Endothelial cell of umbilical vein (primary cell): Measurements from ENCODE around the gene SERPINB5. TPM values are rescaled to one million over a fixed set of nuclear protein-coding genes. Genes with fewer than 3 reads are reported as not detected.

Experiments used
- BruUV-seq: library from RNA; stranded (reverse); fragments of 400-500 nt; replicated peaks from 2 replicates; lab custom pipeline; 2021; lab: Mats Ljungman, UMichigan
- CTCF ChIA-PET: fragments of 300-600, 350-600 bp; sonication (Branson Sonifier 250); formaldehyde crosslinking; loops from one replicate; lab custom pipeline; 2021; ENCODE audit warnings: antibody characterized with exemption, inconsistent platforms; lab: Charles Lee
- POLR2A ChIA-PET: fragments of 300-600, 350-600 bp; sonication (Branson Sonifier 250); formaldehyde crosslinking; loops from one replicate; lab custom pipeline; 2021; ENCODE audit warnings: antibody characterized with exemption, inconsistent platforms; lab: Charles Lee
- DNase-seq: peaks from one replicate; pipeline ENCODE4 v3.0.0-alpha.2; 2011; ENCODE audit warnings: low read depth, low spot score
- FAIRE-seq: peaks from 2 replicates; lab custom pipeline; 2011; peaks lifted over from hg19 to GRCh38; lab: Jason Lieb, UNC
- H2AFZ ChIP-seq: 2 replicates; pipeline ENCODE4 v1.6.0; 2012; ENCODE audit warnings: low read depth, low read length, control low read depth, inconsistent platforms
- H3K27ac ChIP-seq: 2 replicates; pipeline ENCODE4 v1.5.1; 2011; ENCODE audit warnings: low read depth, mild to moderate bottlenecking, control low read depth, low read length, moderate library complexity; ENCODE audit not compliant: insufficient read depth
- H3K27me3 ChIP-seq, 2 experiments: 2 replicates each; pipeline versions ENCODE4 v1.6.0 to v1.6.1; 2011; ENCODE audit warnings: low read length in 2 of 2, mixed read lengths in 1 of 2; ENCODE audit not compliant: control insufficient read depth in 2 of 2, insufficient read depth in 2 of 2
- H3K36me3 ChIP-seq, 2 experiments: 2 replicates in 1 of 2; 3 replicates in 1 of 2; pipeline ENCODE4 v1.5.1; 2011; ENCODE audit warnings: low read length in 2 of 2, mild to moderate bottlenecking in 1 of 2, moderate library complexity in 1 of 2; ENCODE audit not compliant: control insufficient read depth in 2 of 2, insufficient read depth in 2 of 2; ENCODE audit errors: extremely low read depth in 1 of 2
- H3K4me1 ChIP-seq: 3 replicates; pipeline ENCODE4 v1.5.1; 2011; ENCODE audit warnings: mild to moderate bottlenecking, low read length; ENCODE audit not compliant: control insufficient read depth, insufficient read depth; ENCODE audit errors: extremely low read depth
- H3K4me2 ChIP-seq: 2 replicates; pipeline ENCODE4 v1.6.1; 2011; ENCODE audit warnings: low read length, control low read depth, mixed read lengths; ENCODE audit not compliant: insufficient read depth
- H3K4me3 ChIP-seq, 3 experiments: fragments of 200-600 bp in 1 of 3; sonication (generic), shearing (Covaris generic) in 1 of 3; replicated peaks in 1 of 3; 2 replicates each; pipeline ENCODE4 v1.5.1; 2011 to 2016; ENCODE audit warnings: control low read depth in 3 of 3, low read length in 3 of 3, mild to moderate bottlenecking in 2 of 3, inconsistent platforms in 1 of 3, low read depth in 1 of 3, moderate library complexity in 1 of 3; ENCODE audit not compliant: insufficient read depth in 1 of 3
- H3K79me2 ChIP-seq: 2 replicates; pipeline ENCODE4 v1.6.0; 2012; ENCODE audit warnings: low read length, inconsistent platforms; ENCODE audit not compliant: control insufficient read depth, insufficient read depth
- H3K9ac ChIP-seq: replicated peaks from 2 replicates; pipeline ENCODE3; 2011; ENCODE audit warnings: low read length, control low read depth; ENCODE audit not compliant: insufficient read depth; ENCODE audit errors: extremely low read depth
- H3K9me1 ChIP-seq: replicated peaks from 3 replicates; pipeline ENCODE4 v1.6.0; 2011; ENCODE audit warnings: mild to moderate bottlenecking, low read length; ENCODE audit not compliant: control insufficient read depth, insufficient read depth; ENCODE audit errors: extremely low read depth
- H3K9me3 ChIP-seq: replicated peaks from 2 replicates; pipeline ENCODE4 v1.5.1; 2012; ENCODE audit warnings: low read length, inconsistent platforms; ENCODE audit not compliant: control insufficient read depth, insufficient read depth
- H4K20me1 ChIP-seq: replicated peaks from 2 replicates; pipeline ENCODE3; 2011; ENCODE audit warnings: mild to moderate bottlenecking, low read length; ENCODE audit not compliant: control insufficient read depth, insufficient read depth; ENCODE audit errors: extremely low read depth
- CTCF ChIP-seq, 2 donors: IDR thresholded peaks; 1 replicate in 1 of 2; 2 replicates in 1 of 2; pipeline ENCODE4 v1.5.1; 2011; ENCODE audit warnings: low read length in 2 of 2, mild to moderate bottlenecking in 2 of 2, moderate library complexity in 2 of 2, control low read depth in 1 of 2, inconsistent platforms in 1 of 2, low read depth in 1 of 2; ENCODE audit not compliant: insufficient read depth in 1 of 2; ENCODE audit errors: extremely low read depth in 1 of 2
- EZH2 ChIP-seq: IDR thresholded peaks from 2 replicates; pipeline ENCODE4 v1.6.1; 2012; ENCODE audit warnings: borderline replicate concordance, low read depth, mild to moderate bottlenecking, moderate library complexity, low read length, inconsistent platforms; ENCODE audit not compliant: severe bottlenecking
- FOS ChIP-seq: IDR thresholded peaks from 2 replicates; pipeline ENCODE4 v1.6.1; 2011; ENCODE audit warnings: mild to moderate bottlenecking, low read length, moderate library complexity, borderline replicate concordance; ENCODE audit not compliant: insufficient read depth
- GATA2 ChIP-seq: IDR thresholded peaks from 2 replicates; pipeline ENCODE4 v1.7.0; 2011; ENCODE audit warnings: low read depth, mild to moderate bottlenecking, moderate library complexity, mixed read lengths, low read length; ENCODE audit not compliant: insufficient read length, insufficient read depth
- JUN ChIP-seq: IDR thresholded peaks from 2 replicates; pipeline ENCODE4 v1.6.1; 2011; ENCODE audit warnings: borderline replicate concordance, low read depth; ENCODE audit not compliant: insufficient read length, insufficient read depth
- MAX ChIP-seq: IDR thresholded peaks from 2 replicates; pipeline ENCODE4 v1.6.1; 2011; ENCODE audit not compliant: insufficient read depth, insufficient read length
- MYC ChIP-seq: IDR thresholded peaks from one replicate; pipeline ENCODE4 v1.6.1; 2011; ENCODE audit warnings: mild to moderate bottlenecking, low read depth, low read length
- POLR2A ChIP-seq: IDR thresholded peaks from 2 replicates; pipeline ENCODE4 v1.6.1; 2012; ENCODE audit warnings: low read depth, mild to moderate bottlenecking, control low read depth, low read length
- POLR2AphosphoS5 ChIP-seq: IDR thresholded peaks from 2 replicates; pipeline ENCODE4 v1.6.1; 2012; ENCODE audit warnings: low read depth, mild to moderate bottlenecking, control low read depth, low read length, moderate library complexity; ENCODE audit not compliant: insufficient read depth
- dilution Hi-C: fragments of 300-500 bp; cut with MboI; formaldehyde crosslinking; loops from one replicate; pipeline ENCODE4 v1.15.0; 2019; ENCODE audit warnings: low sequenced_read_pairs; ENCODE audit not compliant: extremely low pct_ligation_motif_present
- intact Hi-C: fragments of 100-400 bp; cut with micrococcal nuclease; formaldehyde crosslinking; loops from one replicate; pipeline ENCODE4 v1.10.0; 2022
- polyA plus RNA-seq, 4 experiments: library from polyadenylated mRNA; depleted of rRNA in 3 of 4; stranded (reverse) in 3 of 4; unstranded in 1 of 4; fragments of >200 nt; gene quantifications; 2 replicates each; pipeline versions ENCODE4 v1.2.1 to v1.2.3, GENCODE V29; 2011 to 2012; ENCODE audit warnings: missing spikeins in 1 of 4
- total RNA-seq: library from RNA; stranded (reverse); gene quantifications from 2 replicates; pipeline ENCODE4 v1.2.3, GENCODE V29; 2021

Gene SERPINB5
- total and polyA plus RNA-seq, 2 donors (not counting 3 experiments of a cell fraction or from before 2014, with no cell fraction given) = not detected

GRCh38 chr18:63477200-63477599, 442 bp downstream of the SERPINB5 start:
- no peaks in the 10 kb centered on the region for H3K9me3 ChIP-seq
- H3K27ac ChIP-seq = no peak overlapping the region
- no TSS peak for BruUV-seq
- H3K79me2 ChIP-seq = no peaks in the 10 kb centered on the region
- no peak overlapping the region for H3K4me3 ChIP-seq
- H3K36me3 ChIP-seq = no peaks in the 10 kb centered on the region
- no peak overlapping the region for H2AFZ ChIP-seq
- ChIA-PET CTCF (interaction anchor here (1.0 kb wide), 1 partner anchor 19 kb away, joined by 3 read pairs; no protein-coding TSS in a partner anchor), POLR2A (no interaction called here)
- no peaks in the 10 kb centered on the region for H3K4me1 ChIP-seq
- H4K20me1 ChIP-seq = no peaks in the 10 kb centered on the region
- H3K27me3 ChIP-seq = peaks cover 0 to 2% of the 10 kb centered on the region in 2 experiments
- H3K9ac ChIP-seq = no peak overlapping the region
- DNase-seq = no peak
- FAIRE-seq = no peak
- intact Hi-C loops (no loop called here), dilution Hi-C loops (no loop called here)
- H3K4me2 ChIP-seq = no peak overlapping the region
- H3K9me1 ChIP-seq = no peaks in the 10 kb centered on the region
- TF ChIP-seq MYC (no peak), CTCF (IDR thresholded peaks at IDR 0.05; ENCODE audit: extremely low read depth in 1 of 2, insufficient read depth in 1 of 2, low read depth in 1 of 2, low read length in 2 of 2) (no peak), EZH2 (no peak), JUN (no peak), POLR2AphosphoS5 (no peak)

- peaks cover 0 to 2% of the 10 kb centered on the region in 2 experiments for H3K27me3 ChIP-seq
- H3K9me3 ChIP-seq = no peaks in the 10 kb centered on the region
- intact Hi-C loops (no loop called here), dilution Hi-C loops (no loop called here)
- no peak overlapping the region for H2AFZ ChIP-seq
- no peak overlapping the region for H3K27ac ChIP-seq
- H3K4me1 ChIP-seq = no peaks in the 10 kb centered on the region
- FAIRE-seq (no peak), DNase-seq (no peak)
- no peaks in the 10 kb centered on the region for H3K9me1 ChIP-seq
- no peak overlapping the region for H3K4me2 ChIP-seq
- H3K36me3 ChIP-seq = no peaks in the 10 kb centered on the region
- no TSS peak for BruUV-seq
- no peaks in the 10 kb centered on the region for H4K20me1 ChIP-seq
- H3K79me2 ChIP-seq = no peaks in the 10 kb centered on the region
- ChIA-PET POLR2A (no interaction called here), CTCF (no interaction called here)
- no peak overlapping the region for H3K4me3 ChIP-seq
- no peak overlapping the region for H3K9ac ChIP-seq
- TF ChIP-seq MYC (no peak), MAX (no peak), JUN (no peak), POLR2AphosphoS5 (no peak), CTCF (IDR thresholded peaks at IDR 0.05; ENCODE audit: extremely low read depth in 1 of 2, insufficient read depth in 1 of 2, low read depth in 1 of 2, low read length in 2 of 2) (no peak), GATA2 (no peak), FOS (no peak), EZH2 (no peak), POLR2A (no peak)
These were observed 1.2 kb downstream of the SERPINB5 start for GRCh38 chr18:63477968-63478367.
